T-helper 1 cell (primary cell): ENCODE results near the gene PLEKHM3.

ENCODE experiments used
- DNase-seq, 5 donors: peaks; one replicate each; pipeline ENCODE4 v3.0.0-alpha.2; 2012 to 2020
- total RNA-seq, 4 donors: gene quantifications; one replicate each; lab custom pipeline; 2026; lab: John Stamatoyannopoulos, UW

Gene PLEKHM3, protein sequence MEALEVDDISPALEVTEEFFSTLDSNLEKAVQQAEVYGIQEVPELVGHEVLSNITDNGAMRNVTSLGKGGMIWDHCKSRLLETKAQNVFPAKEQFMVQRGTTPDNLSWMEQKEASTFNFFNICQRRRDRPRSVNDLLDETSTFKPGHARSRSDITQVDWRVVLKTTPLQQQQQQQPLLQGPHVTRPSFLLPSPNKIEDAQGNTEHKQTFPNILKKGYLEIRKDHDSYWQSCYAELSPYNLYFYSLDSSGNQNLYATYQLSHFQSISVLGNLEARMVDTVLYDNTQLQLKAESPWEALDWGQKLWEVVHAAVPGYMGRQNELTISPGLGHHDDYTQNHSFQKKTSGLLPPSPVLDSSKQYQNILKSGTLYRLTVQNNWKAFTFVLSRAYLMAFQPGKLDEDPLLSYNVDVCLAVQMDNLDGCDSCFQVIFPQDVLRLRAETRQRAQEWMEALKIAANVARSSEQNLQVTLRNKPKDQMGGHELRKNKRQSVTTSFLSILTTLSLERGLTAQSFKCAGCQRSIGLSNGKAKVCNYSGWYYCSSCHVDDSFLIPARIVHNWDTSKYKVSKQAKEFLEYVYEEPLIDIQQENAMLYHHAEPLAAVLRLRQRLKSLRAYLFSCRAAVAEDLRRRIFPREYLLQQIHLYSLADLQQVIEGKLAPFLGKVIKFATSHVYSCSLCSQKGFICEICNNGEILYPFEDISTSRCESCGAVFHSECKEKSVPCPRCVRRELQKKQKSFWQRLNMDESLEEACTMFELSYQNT
- total RNA-seq, result 23.4 to 30.5 (median 28.6) reads per million in 4 donors

- peak; percentile 29 to 82 (median 46) for DNase-seq
Measured at GRCh38 chr2:208025037-208025813, at the start of gene PLEKHM3. Gene PLEKHM3, minus strand, starts transcription at chr2:208025527. Its CDS starts 23,888 bp downstream, at chr2:208001639.

- DNase-seq, result no peak
Measured at GRCh38 chr2:208074610-208075356, 49.5 kb upstream of the PLEKHM3 start.

DNA sequence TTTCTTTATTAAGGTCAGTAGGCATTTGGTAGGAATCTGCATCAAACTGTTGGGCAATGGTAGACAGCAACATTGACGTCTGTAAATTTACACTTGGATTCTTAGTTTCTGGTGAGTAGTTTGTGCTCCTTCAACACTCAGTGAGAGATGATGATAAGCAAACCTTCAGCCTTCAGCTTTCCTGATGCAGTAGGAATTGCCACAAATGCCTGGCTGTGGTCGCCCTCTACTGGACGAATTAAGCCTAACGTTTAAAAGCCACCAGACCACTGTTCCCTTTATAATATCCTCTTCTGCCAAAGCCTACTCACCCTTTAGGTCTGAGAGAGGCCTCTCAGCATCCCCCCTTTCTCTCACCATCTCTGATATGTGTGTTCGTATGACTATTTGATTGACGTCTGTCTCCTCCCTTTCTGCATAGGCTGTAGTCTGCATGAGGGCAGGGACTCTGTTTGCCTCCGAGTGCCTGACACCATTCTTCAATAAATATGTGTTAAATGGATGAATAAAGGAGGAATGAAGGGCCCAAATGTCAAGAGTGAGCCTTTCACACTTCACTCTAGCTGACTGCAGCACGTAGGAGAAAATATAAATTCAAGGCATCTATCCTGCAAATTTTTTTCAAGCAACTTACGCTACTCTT is 47.0 kb upstream of the PLEKHM3 start:
- DNase-seq, result peak in 4 of 5 donors; percentile 11 to 38 (median 34)

DNA sequence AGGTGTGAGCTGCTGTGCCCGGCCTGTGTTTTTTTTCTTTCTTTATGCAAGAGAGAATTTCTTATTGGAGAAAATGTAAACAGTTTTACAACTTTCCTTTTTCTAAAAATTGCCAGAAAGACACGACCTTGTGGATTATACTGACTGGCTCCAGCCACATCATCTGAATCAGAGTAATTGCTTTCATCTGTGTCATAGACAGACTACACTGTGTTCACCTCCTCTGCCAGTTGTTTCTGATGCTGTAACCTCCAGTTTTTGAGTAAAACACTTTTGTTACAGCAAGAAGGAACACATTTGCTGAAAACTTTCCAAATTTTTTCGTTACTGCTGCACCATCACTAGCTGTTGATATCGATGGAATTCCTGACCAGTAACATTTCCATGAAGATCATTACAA is 43.9 kb upstream of the PLEKHM3 start:
- no peak for DNase-seq

- DNase-seq, result no peak
Measured at GRCh38 chr2:208066016-208066415, 40.7 kb upstream of the PLEKHM3 start.

- no peak for DNase-seq
Measured at GRCh38 chr2:208065476-208065875, 40.1 kb upstream of the PLEKHM3 start.

DNA sequence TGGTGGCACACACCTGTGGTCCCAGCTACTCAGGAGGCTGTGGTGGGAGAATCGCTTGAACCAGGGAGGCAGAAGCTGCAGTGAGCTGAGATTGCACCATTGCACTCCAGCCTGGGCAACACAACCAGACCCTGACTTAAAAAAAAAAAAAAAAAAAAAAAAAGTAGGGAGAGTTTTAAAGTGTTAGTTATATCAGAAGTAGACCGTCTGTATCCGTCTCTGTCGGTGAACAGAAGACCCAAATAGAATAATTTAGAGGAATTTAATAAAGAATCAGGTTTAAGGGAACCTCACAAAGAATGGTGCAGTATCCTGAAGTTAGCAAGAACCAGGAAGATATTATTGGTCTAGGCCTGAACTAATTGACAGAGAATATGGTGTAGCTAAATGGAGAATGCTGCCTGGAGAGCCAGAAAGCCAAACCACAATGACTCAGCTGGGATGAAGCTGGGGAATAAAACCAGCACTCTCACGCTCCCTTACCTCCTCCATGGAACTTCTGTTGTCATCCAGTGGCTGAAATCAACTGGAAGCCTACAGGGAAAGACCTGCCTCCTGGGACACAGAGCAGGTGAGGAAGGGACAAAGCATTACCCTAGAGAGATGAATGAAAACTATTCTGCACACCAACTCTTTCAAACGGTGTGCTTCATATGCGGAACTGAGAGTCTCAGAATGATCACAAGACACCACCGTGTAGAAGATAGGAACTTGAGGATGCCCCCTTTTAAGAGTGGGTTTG is 39.1 kb upstream of the PLEKHM3 start:
- DNase-seq, result no peak

GRCh38 chr2:208062961-208063360 is 37.6 kb upstream of the PLEKHM3 start:
- no peak for DNase-seq

- peak in 1 of 5 donors; percentile 7 for DNase-seq
Measured at GRCh38 chr2:208062113-208062512, 36.8 kb upstream of the PLEKHM3 start.

DNA sequence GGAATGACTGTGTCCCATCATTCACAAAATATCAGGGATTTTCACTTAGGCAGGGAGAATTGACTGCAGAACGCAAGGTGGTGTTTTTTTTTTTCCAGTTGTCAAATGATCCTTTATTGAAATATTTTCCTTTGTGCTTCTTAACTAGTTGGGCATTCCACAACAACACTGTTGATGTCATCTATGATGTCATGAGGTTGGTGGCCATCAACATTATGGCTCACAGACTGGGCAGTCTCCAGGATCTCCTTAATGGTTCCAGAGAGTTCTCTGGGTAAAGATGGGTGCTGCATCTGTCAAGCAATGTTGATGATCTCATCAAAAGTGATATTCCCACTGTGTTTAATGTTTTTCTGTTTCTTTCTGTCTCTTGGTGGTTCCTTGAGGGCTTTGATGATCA is 31.8 kb upstream of the PLEKHM3 start:
- no peak for DNase-seq

DNA sequence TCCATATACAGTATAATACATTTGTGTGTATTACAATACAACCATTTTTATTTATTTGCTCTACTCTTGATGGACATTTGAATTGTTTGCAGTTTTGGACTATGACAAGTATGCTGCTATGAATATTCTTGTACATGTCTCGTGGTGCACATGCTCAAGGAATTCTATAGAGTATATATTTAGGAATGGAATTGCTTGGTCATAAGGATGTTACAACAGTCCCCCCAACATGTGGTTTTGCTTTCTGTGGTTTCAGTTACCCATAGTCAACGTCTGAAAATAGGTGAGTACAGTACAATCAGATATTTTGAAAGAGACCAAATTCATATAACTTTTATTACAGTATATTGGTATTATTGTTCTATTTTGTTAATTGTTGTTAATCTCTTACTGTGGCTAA is 24.1 kb upstream of the PLEKHM3 start:
- no peak for DNase-seq

GRCh38 chr2:208049006-208049405 is 23.7 kb upstream of the PLEKHM3 start:
- no peak for DNase-seq

DNA sequence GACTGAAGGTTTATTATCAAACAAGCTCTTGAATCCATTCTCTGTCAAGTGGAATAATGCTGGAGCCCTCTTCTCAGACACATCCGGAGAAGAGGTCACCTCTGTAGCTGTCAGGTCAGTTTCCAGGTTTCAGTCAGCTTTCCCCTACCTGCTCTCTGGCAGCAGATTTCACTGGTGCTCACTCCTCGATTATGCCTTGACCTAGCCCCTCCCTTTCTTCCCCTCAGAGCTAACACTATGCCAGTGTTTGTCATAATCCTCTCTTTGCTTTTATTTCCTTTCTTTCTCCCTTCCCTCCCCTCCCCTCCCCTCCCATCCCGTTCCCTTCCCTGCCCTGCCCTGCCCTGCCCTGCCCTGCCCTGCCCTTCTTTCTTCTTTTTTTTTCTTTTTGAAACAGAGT is 22.5 kb upstream of the PLEKHM3 start:
- DNase-seq, result no peak

DNA sequence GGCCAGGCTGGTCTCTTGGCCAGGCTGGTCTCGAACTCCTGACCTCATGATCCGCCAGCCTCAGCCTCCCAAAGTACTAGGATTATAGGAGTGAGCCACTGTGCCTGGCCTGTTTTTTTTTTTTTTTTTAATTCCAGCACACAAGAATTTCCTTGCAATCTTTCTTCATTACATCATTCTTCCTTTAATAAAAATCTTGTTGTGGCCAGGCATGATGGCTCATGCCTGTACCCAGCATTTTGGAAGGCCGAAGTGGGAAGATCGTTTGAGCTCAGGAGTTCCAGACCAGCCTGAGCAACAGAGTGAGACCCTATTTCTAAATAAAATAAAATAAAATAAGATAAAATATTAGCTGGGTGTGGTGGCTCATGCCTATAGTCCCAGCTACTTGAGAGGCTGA is 21.4 kb upstream of the PLEKHM3 start:
- no peak for DNase-seq

DNA sequence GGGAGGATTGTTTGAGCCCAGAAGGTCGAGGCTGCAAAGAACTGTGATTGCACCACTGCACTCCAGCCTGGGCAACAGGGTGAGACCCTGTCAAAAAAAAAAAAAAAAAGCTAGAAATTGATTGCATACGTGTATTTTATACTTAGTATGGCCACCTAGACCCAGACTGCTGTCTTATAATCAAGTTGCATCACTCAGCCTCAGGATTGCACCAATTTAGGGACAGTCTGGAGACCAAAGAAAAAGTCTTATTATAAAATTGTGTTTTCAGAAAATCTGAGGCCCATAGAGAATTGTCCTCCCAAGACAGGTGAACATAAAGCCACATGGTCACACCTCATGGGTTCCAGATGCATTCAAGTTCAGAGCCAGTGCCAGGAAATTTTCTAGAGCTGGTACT is 17.1 kb upstream of the PLEKHM3 start:
- DNase-seq, result no peak

- DNase-seq, result no peak
Measured at GRCh38 chr2:208042041-208042440, 16.7 kb upstream of the PLEKHM3 start.

- peak in 4 of 5 donors; percentile 28 to 69 (median 46) for DNase-seq
Measured at GRCh38 chr2:208040199-208041171, 15.2 kb upstream of the PLEKHM3 start.

DNA sequence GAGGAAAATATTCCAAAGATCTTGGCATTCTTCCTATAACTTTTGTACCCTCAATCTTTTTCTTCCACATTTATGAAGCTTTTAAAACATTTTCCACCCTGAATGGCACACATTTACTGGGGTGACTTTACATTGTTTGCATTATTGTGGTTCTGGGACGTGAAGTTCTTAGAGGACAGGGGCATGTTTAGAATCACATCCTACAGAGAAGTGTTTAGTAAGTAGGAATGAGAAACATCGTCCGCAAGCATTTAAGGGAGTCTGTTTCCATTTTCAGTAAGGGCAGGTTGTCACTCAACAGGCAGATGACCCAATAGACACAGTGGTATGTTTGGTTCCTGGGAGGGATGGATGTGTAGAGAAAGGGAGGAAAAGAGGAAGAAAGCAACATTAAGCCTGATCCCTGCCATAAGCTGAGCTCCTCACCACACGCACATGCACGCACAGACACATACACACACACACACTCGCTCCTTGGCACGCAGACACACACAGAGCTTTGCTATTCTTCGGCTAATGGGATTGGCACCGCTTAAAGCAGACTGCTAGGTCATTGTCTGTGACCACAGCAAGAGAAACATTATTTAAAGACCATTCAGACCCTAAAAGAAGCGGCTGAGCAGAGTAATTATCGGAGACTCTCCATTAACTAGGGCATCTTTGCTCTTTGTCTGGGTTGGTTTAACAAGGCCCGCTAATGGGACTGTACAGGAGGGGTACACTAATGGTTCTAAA is 14.2 kb upstream of the PLEKHM3 start:
- DNase-seq, result no peak
